GM18867 (cell line): ENCODE results near the gene PUM1.
A peak's percentile ranks its signal among the peaks of the same experiment; 100 is the strongest.
"Not testable (repeated sequence)": the region's sequence is repeated elsewhere in the genome, so short reads cannot be mapped to it uniquely, and the experiment has no call there.

Experiments
- ATAC-seq: cut with Tn5 transposase; IDR thresholded peaks from one replicate; pipeline ENCODE4 v1.9.1; 2021; ENCODE audit warnings: mild to moderate bottlenecking, moderate library complexity; ENCODE audit not compliant: unreplicated experiment

Gene PUM1, protein sequence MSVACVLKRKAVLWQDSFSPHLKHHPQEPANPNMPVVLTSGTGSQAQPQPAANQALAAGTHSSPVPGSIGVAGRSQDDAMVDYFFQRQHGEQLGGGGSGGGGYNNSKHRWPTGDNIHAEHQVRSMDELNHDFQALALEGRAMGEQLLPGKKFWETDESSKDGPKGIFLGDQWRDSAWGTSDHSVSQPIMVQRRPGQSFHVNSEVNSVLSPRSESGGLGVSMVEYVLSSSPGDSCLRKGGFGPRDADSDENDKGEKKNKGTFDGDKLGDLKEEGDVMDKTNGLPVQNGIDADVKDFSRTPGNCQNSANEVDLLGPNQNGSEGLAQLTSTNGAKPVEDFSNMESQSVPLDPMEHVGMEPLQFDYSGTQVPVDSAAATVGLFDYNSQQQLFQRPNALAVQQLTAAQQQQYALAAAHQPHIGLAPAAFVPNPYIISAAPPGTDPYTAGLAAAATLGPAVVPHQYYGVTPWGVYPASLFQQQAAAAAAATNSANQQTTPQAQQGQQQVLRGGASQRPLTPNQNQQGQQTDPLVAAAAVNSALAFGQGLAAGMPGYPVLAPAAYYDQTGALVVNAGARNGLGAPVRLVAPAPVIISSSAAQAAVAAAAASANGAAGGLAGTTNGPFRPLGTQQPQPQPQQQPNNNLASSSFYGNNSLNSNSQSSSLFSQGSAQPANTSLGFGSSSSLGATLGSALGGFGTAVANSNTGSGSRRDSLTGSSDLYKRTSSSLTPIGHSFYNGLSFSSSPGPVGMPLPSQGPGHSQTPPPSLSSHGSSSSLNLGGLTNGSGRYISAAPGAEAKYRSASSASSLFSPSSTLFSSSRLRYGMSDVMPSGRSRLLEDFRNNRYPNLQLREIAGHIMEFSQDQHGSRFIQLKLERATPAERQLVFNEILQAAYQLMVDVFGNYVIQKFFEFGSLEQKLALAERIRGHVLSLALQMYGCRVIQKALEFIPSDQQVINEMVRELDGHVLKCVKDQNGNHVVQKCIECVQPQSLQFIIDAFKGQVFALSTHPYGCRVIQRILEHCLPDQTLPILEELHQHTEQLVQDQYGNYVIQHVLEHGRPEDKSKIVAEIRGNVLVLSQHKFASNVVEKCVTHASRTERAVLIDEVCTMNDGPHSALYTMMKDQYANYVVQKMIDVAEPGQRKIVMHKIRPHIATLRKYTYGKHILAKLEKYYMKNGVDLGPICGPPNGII

GRCh38 chr1:31065310-31066217, at the start of gene PUM1:
Gene PUM1, minus strand, starts transcription at chr1:31065717. Its CDS starts 6,151 bp downstream, at chr1:31059566.
- ATAC-seq: peak; percentile 90

- no peak for ATAC-seq
Measured at GRCh38 chr1:31112266-31112935, 46.9 kb upstream of the PUM1 start.

GRCh38 chr1:31111290-31111951, 45.9 kb upstream of the PUM1 start:
- ATAC-seq: no peak

DNA sequence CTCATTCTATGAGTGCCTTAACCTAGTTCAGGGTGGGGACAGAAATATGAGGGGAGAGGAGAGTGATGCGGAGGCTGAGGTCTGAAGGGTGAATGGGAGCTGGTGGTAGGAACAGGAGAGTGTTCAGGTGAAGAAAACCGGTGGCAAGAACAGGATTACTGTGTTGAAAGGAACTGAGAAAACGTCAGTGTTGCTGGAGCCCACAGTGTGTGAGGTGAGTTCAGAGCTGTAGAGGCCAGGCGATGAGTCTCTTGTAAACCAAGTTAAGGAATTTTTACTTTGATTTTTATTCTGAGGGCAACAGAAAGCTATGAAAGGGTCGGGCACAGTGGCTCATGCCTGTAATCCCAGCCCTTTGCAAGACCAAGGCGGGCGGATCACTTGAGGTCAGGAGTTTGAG, 45.3 kb upstream of the PUM1 start:
- no peak for ATAC-seq

GRCh38 chr1:31108861-31109260, 43.3 kb upstream of the PUM1 start:
- no peak for ATAC-seq

GRCh38 chr1:31105646-31106045, 40.1 kb upstream of the PUM1 start:
- ATAC-seq: no peak

GRCh38 chr1:31102501-31102950, 37.0 kb upstream of the PUM1 start:
- no peak for ATAC-seq

GRCh38 chr1:31101147-31101502, 35.6 kb upstream of the PUM1 start:
- ATAC-seq: no peak

- ATAC-seq: no peak
Measured at GRCh38 chr1:31099293-31100032, 33.9 kb upstream of the PUM1 start.

DNA sequence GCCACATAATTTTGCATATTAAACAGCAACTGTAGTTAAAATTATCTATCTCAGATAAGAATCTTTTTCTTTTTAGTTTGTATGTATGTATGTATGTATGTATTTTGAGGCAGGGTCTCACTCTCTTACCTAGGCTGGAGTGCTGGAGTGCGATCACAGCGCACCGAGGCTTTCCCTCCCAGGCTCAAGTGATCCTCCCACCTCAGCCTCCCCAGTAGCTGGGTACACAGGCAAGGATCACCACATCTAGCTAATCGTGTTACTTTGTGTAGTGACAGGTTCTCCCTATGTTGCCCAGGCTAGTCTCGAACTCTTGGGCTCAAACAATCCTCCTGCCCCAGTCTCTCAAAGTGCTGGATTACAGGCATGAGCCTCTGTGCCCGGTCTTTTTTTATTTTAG, 30.5 kb upstream of the PUM1 start:
- no peak for ATAC-seq

GRCh38 chr1:31095298-31095981, 29.9 kb upstream of the PUM1 start:
- no peak for ATAC-seq

GRCh38 chr1:31088081-31088480, 22.6 kb upstream of the PUM1 start:
- not testable (repeated sequence) for ATAC-seq

GRCh38 chr1:31084782-31085569, 19.5 kb upstream of the PUM1 start:
- no peak for ATAC-seq

GRCh38 chr1:31082385-31082784, 16.9 kb upstream of the PUM1 start:
- no peak for ATAC-seq

DNA sequence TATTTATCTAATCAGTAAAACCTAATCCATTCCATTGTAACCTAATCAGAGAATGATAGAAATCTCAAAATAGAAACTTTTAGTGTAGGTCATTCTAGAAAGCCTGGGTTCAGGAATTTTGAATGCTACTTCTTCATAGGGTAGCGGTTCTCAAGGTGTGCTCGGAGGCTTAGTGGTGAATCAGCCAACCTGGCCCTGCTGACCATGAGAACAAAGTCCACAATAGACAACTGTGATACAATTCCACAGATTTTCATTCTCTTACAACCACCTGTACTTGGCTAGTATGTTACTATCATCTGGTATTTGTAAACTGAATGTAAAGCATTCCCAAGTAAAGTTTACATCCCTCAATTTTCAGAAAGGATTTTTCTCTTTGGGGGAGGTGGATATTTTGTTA, 7.5 kb upstream of the PUM1 start:
- no peak for ATAC-seq

- no peak for ATAC-seq
Measured at GRCh38 chr1:31072304-31072746, 6.8 kb upstream of the PUM1 start.

DNA sequence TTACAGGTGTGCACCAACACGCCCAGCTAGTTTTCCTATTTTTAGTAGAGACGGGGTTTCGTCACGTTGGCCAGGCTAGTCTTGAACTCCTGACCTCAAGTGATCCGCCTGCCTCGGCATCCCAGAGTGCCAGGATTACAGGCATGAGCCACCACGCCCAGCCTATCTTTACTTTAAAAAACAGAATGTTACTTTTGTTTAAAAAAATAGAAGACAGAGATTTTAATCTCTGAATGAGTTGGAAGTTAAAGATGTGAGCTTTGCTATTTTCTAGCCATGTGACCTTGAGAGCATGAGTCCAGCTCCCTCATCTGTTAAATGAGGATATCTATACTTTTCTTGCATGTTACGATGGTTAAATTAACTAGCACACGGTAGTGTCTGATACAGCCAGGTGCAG, 3.9 kb upstream of the PUM1 start:
- no peak for ATAC-seq
